HL-60 (cell line): ENCODE data around the gene PNN.

Experiments
- GABPA ChIP-seq: IDR thresholded peaks from 2 replicates; pipeline ENCODE4 v1.6.1; 2012; ENCODE audit warnings: low read depth
- POLR2AphosphoS5 ChIP-seq: IDR thresholded peaks from 2 replicates; pipeline ENCODE4 v1.6.1; 2012; ENCODE audit warnings: low read depth
- TF ChIP-seq, protein P1 (sequence below): IDR thresholded peaks from one replicate; pipeline ENCODE4 v1.5.1; 2011; ENCODE audit warnings: low read length, control low read depth, inconsistent platforms; ENCODE audit not compliant: insufficient read depth
- TF ChIP-seq, protein P2 (sequence below): IDR thresholded peaks from 2 replicates; pipeline ENCODE4 v1.6.1; 2012; ENCODE audit warnings: low read depth; ENCODE audit not compliant: insufficient replicate concordance

DNA sequence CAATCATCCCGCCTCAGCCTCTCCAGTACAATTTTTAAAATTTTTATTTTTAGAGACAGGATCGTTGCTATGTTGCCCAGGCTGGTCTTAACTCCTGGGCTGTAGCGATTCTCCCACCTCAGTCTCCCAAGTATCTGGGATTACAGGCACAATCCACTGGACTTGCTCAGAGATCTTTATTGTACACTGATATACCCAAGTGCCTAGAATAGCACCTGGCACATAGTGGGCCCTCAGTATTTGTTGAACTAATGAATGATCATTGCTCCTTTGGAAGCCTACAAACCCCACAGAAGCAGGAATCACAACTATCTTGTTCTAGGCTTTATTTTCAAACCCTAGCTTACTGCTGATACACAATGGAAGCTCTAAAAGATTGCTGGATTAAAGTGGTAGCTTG lies 1.9 kb upstream of the PNN start:
- TF ChIP-seq, protein P1, sequence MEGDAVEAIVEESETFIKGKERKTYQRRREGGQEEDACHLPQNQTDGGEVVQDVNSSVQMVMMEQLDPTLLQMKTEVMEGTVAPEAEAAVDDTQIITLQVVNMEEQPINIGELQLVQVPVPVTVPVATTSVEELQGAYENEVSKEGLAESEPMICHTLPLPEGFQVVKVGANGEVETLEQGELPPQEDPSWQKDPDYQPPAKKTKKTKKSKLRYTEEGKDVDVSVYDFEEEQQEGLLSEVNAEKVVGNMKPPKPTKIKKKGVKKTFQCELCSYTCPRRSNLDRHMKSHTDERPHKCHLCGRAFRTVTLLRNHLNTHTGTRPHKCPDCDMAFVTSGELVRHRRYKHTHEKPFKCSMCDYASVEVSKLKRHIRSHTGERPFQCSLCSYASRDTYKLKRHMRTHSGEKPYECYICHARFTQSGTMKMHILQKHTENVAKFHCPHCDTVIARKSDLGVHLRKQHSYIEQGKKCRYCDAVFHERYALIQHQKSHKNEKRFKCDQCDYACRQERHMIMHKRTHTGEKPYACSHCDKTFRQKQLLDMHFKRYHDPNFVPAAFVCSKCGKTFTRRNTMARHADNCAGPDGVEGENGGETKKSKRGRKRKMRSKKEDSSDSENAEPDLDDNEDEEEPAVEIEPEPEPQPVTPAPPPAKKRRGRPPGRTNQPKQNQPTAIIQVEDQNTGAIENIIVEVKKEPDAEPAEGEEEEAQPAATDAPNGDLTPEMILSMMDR: no peak
- TF ChIP-seq GABPA (no peak), POLR2AphosphoS5 (no peak)
- TF ChIP-seq, protein P2, sequence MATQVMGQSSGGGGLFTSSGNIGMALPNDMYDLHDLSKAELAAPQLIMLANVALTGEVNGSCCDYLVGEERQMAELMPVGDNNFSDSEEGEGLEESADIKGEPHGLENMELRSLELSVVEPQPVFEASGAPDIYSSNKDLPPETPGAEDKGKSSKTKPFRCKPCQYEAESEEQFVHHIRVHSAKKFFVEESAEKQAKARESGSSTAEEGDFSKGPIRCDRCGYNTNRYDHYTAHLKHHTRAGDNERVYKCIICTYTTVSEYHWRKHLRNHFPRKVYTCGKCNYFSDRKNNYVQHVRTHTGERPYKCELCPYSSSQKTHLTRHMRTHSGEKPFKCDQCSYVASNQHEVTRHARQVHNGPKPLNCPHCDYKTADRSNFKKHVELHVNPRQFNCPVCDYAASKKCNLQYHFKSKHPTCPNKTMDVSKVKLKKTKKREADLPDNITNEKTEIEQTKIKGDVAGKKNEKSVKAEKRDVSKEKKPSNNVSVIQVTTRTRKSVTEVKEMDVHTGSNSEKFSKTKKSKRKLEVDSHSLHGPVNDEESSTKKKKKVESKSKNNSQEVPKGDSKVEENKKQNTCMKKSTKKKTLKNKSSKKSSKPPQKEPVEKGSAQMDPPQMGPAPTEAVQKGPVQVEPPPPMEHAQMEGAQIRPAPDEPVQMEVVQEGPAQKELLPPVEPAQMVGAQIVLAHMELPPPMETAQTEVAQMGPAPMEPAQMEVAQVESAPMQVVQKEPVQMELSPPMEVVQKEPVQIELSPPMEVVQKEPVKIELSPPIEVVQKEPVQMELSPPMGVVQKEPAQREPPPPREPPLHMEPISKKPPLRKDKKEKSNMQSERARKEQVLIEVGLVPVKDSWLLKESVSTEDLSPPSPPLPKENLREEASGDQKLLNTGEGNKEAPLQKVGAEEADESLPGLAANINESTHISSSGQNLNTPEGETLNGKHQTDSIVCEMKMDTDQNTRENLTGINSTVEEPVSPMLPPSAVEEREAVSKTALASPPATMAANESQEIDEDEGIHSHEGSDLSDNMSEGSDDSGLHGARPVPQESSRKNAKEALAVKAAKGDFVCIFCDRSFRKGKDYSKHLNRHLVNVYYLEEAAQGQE: no peak
